ENCODE results near the gene CRYBG1.

- no peak for TF ChIP-seq CTCF (IDR thresholded peaks at IDR 0.05 in 2 of 3, conservative IDR thresholded peaks at IDR 0.05 in 1 of 3; ENCODE audit: control insufficient read depth in 2 of 3, extremely low read depth in 1 of 3, insufficient read depth in 1 of 3, low read depth in 3 of 3, low read length in 3 of 3)
- no peak for TF ChIP-seq RBBP5 (conservative IDR thresholded peaks at IDR 0.05)
- TF ChIP-seq EGR1 (IDR thresholded peaks at IDR 0.05; ENCODE audit: borderline replicate concordance in 1 of 2, low read depth in 2 of 2, low read length in 2 of 2) = no peak
- no peak for TF ChIP-seq MTA3 (IDR thresholded peaks at IDR 0.05; ENCODE audit: borderline replicate concordance, low read length)
- TF ChIP-seq POLR2A (IDR thresholded peaks at IDR 0.05; ENCODE audit: low read depth, low read length) = no peak
- no peak for TF ChIP-seq JUNB (IDR thresholded peaks at IDR 0.05)
- no peak for TF ChIP-seq CEBPB (IDR thresholded peaks at IDR 0.05; ENCODE audit: borderline replicate concordance in 1 of 2, low read depth in 2 of 2, low read length in 2 of 2)
These were observed 170.0 kb downstream of the CRYBG1 start for GRCh38 chr6:106530502-106530901.
